ENCODE results near the gene PNLIPRP1.

Gene PNLIPRP1

GRCh38 chr10:116554628-116555027 lies 36.1 kb upstream of the PNLIPRP1 start:
- no peak for DNase-seq (ENCODE audit: extremely low read depth, low read depth)
- TF ChIP-seq CTCF (IDR thresholded peaks at IDR 0.05; ENCODE audit: low read depth, low read length, missing control alignments): no peak
- no peak overlapping the region for H3K4me3 ChIP-seq (replicated peaks; ENCODE audit: low read depth, low read length)

GRCh38 chr10:116555880-116556279 lies 34.9 kb upstream of the PNLIPRP1 start:
- no peak for DNase-seq (ENCODE audit: extremely low read depth, low read depth)
- TF ChIP-seq CTCF (IDR thresholded peaks at IDR 0.05; ENCODE audit: low read depth, low read length, missing control alignments): no peak
- no peak overlapping the region for H3K4me3 ChIP-seq (replicated peaks; ENCODE audit: low read depth, low read length)

DNA sequence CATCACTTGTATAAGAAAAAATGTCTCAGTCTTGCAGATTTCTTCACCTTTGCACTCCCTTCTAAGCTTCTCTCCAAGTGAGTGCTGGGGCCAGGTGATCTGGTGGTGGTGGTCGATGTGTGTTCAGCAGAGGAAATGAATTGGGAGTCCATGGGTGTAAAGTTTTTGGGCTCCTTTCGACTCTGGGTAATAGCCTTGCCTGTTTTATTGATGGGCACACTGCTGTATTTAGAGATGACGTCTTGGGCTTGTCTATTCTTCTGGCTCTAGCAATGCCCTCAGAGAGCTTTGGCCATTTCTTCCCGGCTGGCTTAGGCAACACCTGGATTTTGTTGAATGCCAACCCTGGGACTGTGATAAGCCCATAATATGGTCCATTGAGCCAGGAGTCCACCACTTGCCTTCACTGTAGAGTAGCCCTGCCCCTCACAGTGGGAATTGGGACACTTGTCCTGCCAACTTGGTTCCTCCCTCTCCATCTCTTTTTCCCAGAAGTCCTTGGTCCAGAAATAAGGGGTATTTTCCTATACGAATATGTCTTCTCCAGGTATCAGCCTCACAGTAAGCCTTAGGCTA lies 33.4 kb upstream of the PNLIPRP1 start:
- no peak for TF ChIP-seq CTCF (IDR thresholded peaks at IDR 0.05; ENCODE audit: low read depth, low read length, missing control alignments)

GRCh38 chr10:116565534-116565933 lies 25.2 kb upstream of the PNLIPRP1 start:
- no peak overlapping the region for H3K4me3 ChIP-seq (replicated peaks; ENCODE audit: low read depth, low read length)
- no peak for DNase-seq (ENCODE audit: extremely low read depth, low read depth)
- no peak for TF ChIP-seq CTCF (IDR thresholded peaks at IDR 0.05; ENCODE audit: low read depth, low read length, missing control alignments)

More for the DNA sequence above, 33.4 kb upstream of the PNLIPRP1 start:
- DNase-seq (ENCODE audit: extremely low read depth, low read depth): no peak
- no peak overlapping the region for H3K4me3 ChIP-seq (replicated peaks; ENCODE audit: low read depth, low read length)

DNA sequence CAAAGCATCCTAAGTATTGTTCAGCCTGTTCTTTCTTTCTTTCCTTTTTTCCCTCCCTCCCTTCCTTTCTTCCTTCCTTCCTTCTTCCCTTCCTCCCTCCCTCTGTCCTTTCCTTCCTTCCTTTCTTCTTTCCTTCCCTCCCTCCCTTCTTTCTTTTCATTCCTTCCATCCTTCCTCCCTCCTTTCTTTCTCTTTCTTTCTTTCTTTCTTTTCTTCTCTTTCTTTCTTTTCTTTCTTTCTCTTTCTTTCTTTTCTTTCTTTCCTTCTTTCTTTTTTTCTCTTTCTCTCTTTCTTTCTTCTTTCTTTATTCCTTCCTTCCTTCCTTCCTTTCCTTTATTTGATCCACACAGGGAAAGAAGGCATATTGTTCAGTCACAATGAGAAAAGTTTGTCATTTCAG lies 23.8 kb upstream of the PNLIPRP1 start:
- H3K4me3 ChIP-seq (replicated peaks; ENCODE audit: low read depth, low read length): no peak overlapping the region
- DNase-seq (ENCODE audit: extremely low read depth, low read depth): no peak
- no peak for TF ChIP-seq CTCF (IDR thresholded peaks at IDR 0.05; ENCODE audit: low read depth, low read length, missing control alignments)

DNA sequence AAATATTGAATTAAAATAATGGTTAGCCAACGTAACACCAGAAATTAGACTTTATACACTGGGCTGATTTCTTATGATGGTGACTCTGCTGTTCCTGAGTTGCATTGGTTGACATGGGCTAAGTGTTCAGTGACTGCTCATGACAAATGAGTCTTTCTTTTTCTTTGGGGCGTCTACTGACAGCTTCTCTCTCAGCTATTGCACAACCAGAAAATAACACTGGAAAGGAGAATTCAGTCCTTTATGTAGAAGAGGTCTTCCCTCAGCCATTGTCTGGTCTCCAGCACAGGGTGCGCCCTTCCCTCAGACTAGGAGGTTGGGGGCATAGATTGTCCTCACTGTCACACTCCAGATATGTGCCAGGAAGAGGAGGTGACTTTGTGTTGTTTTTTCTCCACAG lies 23.4 kb upstream of the PNLIPRP1 start:
- no peak for DNase-seq (ENCODE audit: extremely low read depth, low read depth)
- no peak for TF ChIP-seq CTCF (IDR thresholded peaks at IDR 0.05; ENCODE audit: low read depth, low read length, missing control alignments)
- no peak overlapping the region for H3K4me3 ChIP-seq (replicated peaks; ENCODE audit: low read depth, low read length)

GRCh38 chr10:116574797-116575196 lies 16.0 kb upstream of the PNLIPRP1 start:
- no peak overlapping the region for H3K4me3 ChIP-seq (replicated peaks; ENCODE audit: low read depth, low read length)
- no peak for TF ChIP-seq CTCF (IDR thresholded peaks at IDR 0.05; ENCODE audit: low read depth, low read length, missing control alignments)
- DNase-seq (ENCODE audit: extremely low read depth, low read depth): no peak

Data from HFF-Myc (cell line).